Measurements from ENCODE around the gene AAK1.
"Not testable (repeated sequence)": the region's sequence is repeated elsewhere in the genome, so short reads cannot be mapped to it uniquely, and the experiment has no call there.

The AAK1 gene

DNA sequence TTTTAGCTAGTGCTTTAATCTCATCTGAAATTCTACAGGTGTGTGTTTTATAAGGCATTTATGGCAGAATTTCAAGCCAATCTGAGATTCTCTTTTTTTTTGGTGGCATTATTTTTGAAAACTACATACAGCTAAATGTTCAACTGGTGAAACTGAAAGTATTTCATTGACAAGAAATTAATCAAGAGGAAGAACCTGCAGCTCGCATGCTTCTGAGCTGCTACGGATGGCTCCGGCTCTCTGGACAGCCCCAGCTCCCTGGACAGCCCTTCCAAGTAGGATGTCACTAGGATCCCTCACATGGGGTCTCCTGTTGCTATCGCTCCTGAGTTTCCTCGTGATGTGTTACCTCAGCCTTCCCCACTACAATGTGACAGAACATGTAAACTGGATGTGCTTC lies 46.4 kb downstream of the AAK1 start:
- DNase-seq: no peak

DNA sequence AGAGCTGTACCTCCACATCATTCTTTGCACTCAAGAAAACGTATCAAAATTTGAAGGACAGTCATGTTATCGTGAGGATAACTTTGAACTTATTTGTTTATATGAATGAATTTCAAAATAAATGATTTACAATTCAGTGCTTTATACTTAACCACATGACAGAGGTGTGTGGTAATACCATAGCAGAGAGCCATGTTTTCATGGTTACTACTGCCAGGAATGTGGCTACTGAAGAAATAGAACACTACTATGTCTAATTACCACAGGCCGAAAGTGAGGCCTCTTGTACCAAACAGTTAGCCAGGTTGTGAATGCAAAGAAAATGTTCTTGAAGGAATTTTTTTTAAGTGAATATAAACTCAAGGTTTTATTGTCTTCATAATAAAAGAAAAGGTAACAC lies 49.2 kb downstream of the AAK1 start:
- no peak for DNase-seq

DNA sequence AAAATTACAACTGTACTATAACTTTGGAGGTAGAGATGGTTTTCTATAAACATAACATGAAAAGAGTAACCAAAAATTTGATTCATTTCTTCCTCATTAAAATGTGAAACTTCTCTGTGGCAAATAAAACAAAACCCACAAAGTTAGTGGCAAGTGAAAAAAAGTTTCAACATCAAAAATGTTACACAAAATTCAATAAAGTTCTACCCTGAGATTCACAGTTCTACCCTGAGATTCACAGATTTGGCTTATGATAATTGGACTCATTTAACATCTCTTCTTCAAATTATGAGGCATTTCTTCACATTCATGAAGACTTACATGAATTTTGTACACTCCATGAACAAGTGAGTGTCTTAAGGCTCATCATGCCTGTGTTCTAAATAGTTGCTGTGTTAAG lies 51.0 kb downstream of the AAK1 start:
- no peak for DNase-seq

DNA sequence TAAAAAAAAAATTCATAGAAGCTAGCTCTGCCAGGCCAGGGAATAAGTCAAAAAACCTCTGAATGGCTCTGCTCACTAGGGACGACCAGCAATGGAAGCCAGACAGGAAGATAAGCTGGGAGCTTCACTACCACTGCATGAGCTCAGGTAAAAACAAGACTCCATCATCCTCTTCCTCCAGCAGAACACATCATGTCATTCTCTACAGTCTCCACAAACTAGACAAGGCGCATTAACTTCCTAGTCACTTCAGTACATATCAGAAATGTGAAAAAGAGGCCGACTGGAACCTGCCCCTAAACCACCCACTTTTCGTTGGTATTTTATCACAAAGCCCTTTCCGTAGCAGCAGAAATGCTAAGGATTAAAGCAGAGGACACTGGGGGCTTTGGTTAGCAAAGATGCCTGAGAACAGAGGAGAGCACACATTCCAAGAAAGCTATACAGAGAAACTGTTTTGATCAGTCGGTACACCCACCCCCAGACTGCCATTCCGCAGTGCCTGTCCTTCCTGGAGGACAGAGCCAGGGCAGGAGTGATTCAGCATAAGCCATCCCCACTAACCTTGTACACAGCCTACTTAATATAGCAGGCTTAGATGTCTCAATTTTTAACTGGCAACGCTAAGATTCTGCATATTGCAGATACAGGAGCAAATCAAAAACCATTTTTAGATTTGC lies 53.4 kb downstream of the AAK1 start:
- no peak for DNase-seq

DNA sequence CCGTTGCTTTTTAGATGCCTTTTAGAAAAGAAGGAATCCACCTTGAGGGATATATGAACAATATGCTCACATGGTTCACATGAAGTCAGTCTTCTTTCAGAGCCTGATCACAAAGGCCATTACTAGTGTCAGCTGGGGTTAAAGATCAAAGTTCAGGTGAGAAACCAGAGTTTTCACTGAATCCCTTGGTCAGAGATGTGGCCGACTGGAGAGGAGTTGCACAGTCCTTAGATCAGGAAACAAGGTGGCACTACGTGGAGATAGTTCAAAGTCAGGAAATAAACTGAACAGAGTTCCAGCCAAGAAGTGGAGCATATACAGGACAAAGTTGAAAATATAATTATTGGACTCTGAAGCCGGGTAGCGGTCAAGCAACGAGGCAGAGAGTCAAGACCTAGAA lies 54.6 kb downstream of the AAK1 start:
- DNase-seq: no peak

DNA sequence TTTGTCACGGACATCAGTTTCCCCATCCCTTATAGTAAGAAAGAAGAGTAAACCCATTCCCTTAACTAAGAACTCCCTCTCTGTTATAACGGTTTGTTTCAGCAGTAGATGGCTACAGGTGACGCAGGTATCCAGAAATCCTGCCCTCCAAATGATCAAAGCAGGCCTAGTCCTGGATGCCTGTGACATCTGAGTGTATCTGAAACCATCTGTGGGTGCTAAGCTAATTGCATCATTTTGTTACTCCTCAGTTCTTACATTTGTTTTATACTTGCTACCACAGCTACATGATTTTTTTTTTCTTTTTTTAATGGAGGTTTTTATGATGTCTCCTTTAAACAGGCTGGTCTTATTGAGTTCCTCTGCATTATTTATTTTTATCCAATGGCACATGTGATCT lies 55.1 kb downstream of the AAK1 start:
- no peak for DNase-seq

DNA sequence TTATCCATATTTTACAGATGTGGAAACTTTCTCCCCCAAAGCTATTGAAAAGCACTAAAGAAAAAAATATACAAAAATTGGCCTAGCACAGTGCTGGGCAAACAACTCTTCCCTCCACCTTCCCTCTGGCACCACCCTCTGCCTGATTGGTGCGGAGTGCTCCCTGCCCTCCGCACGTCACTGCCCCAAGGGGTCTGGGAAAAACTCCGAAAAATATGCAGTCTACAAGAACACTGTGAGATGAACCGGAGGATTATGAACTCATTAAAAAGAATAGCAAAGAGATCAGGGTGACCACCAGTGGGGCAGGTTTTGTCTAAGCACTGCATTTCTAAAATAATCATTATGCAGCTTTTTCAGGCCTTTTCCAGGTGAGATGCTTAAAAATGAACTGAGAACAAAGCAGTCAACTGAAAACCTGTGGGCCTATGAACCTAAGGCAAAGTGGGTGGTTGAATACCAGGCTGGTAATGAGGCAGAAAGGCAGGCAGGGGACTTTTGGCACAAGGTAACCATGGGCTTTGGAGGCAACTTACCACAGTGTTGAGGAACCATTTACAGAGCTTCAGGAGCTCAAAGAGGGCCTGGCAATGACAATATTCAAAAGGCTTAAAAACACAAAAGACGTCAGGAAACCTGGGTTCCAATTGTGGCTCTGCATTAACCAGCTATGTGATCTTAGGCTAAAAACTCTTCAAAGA lies 57.5 kb downstream of the AAK1 start:
- no peak for DNase-seq

DNA sequence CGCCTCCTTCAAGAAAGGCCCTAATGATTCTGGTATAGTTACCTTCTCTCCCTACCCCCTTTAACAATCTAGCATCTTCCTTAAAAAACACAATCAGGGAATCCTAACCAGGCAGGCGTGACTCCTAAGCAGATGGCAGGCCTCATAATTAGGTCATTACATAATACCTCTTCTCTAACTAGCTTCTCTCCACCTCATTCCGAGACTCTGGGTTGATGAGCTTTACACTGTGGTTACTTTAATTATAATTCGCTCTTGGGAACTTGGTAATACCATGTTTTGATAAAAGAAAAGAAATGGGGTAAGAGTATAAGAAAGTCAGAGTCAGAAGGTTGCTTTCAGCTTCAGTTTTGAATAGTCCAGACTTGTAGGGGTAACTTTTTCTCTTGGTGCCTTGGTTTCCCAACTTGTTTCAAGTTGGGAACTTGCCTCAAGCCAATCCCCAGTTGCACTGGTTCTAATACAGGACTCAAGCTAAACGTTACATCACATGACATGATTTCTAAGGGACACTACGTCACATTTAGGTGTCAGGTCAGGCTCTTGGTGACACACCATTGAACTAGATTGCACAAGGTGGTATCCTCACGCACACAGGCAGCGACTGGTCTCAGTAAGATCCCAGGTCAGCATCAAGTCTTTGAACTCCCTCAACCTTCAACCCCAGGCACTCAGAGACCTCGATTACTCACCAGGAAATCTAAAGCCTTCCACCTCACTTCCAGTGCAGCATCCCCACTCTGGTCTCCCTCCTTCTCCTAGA lies 59.2 kb downstream of the AAK1 start:
- DNase-seq: no peak

DNA sequence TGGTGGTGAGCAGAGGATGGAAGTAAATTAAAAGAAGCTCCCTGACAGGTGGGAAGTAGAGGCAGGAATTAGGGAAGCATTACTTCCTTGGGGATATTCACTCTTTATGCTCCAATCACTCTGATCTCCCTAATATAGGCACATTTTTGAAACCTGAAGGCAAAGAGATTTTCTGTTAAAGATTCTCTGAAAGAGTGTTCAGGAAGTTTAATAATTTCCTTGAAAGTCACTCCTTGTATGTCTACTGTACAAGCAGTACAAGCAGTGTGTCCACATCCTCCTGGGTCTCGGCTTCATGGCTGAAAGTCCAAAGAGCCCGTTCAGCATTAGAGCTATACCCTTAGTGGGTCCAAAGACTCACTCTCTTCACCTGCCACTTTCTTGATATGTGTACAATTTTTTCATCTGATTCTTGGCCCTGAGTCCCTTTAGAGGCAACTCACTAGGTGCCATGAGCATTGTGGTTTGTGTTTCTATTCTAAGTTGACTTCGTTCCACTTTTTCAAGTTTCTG lies 60.2 kb downstream of the AAK1 start:
- no peak for DNase-seq

DNA sequence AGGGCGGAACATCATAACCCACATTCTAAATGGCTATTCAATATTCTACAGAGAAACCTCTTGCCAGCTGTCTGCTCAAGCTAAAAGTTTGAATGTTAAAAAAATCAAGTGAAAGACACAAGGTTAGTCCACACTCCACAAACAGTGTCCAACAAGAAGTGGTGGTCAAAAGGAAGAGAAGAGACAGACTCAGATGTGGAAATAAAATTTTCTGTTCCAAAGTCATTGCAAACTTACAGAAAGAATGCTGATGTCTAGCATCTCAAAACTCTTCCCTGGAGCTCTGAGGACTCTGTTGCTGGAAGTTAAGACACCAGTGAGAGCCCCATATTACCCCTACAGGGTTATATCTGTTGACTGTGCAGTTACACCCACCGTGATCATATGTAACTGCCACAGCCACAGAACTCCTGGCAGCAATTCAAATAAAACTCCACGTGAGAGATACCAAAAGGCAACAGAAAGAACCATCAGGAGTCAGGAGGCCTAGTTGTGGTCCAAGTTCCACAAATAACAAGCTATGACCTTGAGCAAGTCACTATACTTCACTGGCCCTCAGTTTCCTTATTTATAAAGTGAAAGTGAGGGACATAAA lies 60.9 kb downstream of the AAK1 start:
- DNase-seq: peak; percentile 50 to 59

DNA sequence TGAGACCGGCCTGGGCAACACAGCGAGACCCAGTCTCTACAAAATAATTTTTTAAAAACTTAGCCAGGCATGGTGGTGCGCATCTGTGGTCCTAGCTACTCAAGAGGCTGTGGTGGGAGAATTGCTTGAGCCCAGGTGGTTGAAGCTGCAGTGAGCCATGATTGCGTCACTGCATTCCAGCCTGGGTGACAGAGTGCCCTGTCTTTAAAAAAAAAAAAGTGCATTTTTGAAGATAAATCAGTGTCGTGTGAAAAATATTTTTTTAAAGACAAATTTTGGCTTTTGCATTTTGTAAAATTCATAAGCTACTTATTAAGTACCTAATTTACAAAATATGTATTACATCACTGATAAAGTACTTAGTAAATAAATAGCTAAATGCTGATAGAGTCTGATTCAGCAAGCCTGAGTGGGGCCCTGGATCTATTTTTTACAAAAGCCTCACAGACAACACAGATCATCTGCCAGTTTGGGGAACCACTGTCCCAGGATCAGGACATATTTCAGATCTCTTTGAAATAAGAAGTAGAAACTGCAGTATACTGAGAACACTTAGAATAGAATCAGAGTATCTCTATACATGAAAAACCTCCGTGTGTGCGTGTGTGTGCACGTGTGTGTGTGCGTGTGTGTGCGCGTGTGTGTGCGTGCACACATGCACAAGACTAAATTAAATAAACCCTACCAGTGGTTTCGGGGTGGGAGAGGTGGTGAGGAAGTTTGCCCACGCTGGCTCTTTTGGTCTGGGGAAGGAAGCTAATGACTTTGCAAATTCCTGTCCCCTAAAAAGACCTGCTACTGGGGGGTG lies 61.6 kb downstream of the AAK1 start:
- peak; percentile 56 to 66 for DNase-seq

DNA sequence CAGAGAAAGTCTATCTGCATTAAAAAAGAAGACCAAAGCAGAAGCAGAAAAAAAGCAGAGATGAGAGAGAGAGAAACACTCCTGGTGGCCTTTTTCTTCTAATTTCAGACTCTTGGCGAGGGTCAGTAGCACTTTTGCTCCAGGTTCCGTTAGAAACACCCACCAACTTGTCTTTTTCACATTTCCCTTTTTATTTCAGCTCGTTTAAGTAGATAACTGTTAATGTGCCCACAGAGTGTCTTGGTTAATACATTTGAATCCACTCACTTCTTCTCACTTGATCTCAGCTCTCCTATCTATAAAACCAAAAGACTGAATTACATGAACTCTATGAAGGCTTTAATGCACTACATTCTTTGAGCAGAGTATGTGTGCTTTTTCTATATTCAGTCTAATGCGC lies 63.1 kb downstream of the AAK1 start:
- no peak for DNase-seq

DNA sequence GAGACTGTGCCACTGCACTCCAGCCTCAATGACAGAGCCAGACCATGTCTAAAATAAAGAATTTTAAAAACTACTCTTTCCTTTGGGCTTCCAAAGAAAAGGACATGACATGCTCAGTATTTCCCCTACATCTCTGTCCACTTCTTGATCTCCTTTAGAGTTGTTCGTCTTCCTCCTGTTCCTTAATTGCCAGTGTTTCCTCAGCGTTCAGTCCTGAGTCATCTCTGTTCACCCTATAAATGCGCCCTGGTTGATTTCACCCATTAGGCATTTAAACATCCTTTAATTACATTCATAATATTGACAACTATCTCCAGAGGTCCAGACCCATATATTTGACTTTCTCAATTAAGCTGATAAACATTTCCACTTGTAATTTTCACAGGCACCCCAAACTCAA lies 64.0 kb downstream of the AAK1 start:
- no peak for DNase-seq

DNA sequence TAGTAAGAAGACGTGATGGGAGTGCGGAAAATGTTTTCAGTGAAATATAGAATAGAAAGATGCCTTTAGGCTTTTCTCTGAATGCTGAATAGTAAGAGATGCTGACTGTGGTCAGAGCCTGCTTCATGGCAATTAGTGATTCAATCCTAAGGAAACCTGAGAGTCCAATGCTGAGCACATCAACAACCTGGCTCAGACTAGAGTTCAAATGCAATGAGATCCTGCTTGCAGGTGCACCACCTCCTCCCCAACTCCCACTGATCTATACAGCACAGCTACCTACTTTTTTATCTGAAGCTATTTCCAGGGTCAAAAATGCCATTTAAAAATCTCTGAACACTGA lies 65.4 kb downstream of the AAK1 start:
- no peak for DNase-seq

DNA sequence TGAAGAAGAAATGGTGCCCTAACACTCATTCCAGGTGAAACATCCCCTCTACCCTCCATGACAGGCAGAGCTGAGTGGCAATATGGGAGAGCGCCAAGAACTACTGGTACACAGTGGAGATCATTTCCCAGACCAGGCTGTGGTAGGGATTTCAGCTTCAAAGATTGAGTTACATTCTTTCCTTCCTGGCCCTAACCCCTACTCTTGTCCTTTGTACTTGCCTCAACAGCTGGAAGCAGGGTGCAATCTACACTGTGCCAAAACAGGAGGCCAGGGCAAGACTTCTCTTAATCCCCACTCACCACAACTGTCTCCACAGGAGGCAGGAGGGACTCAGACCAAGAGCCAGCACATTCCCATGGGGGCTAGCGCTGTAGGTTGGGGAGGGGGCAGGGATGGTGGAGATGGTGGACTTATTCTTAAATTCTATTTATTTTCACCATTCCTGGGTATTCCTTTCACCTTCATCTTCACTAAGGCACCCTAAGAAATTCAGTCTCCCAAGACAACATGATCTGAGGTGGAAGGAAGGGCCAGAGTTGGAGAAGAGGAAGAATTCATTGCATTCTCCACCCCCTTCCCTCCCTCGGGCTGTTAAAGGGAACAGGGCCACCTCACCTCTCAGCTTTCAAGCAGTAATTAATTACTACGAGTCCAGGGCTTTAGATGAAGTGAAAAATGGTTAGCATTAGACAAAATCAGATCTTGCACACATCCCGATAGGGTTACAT lies 65.9 kb downstream of the AAK1 start:
- DNase-seq: no peak

DNA sequence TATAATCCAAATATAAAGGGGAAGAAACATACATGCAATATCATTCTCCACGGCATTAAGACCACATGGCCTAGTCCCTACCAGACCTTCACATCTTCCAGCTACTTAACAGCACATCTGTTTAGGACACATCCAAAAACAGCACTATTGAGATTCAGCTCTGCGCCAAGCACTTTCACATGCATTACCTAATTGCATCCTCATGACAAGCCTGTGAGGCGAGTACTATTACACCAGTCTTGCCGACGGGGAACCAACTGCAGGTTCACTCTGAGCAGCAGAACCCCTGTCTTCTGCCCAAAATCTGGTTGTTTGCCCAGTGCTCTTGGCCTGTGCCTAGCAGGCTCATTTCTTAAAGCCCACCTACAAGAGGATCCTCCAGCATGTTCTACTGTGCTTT lies 66.7 kb downstream of the AAK1 start:
- no peak for DNase-seq

DNA sequence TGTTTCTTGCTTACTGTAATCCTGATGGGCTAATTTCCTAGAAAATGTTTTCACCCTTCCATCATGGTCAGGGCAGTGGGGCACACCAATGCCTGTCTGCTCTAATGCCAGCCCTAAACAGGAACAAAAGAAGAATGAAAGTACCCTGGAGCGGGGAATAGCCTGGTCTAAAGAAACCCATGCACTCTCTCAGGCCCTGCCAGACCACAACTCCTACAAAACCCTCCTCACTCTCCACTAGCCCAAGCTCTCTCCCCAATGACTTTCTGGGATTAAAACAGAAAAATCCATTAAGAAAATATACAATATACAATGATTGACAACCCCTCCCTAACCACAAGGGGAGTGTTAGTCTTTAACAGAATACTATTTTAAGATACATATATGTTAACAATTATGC lies 67.6 kb downstream of the AAK1 start:
- no peak for DNase-seq

DNA sequence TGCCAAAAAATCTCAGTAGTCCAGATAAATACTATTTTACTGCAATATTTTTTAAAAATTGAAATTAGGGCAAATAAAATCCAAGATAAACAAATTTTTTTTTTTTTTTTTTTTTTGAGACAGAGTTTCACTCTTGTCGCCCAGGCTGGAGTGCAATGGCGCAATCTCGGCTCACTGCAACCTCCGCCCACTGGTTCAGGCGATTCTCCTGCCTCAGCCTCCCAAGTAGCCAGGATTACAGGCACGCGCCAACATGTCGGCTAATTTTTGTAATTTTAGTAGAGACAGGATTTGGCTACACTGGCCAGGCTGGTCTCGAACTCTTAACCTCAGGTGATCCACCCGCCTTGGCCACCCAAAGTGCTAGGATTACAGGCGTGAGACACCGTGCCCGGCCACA lies 68.2 kb downstream of the AAK1 start:
- DNase-seq: not testable (repeated sequence)

DNA sequence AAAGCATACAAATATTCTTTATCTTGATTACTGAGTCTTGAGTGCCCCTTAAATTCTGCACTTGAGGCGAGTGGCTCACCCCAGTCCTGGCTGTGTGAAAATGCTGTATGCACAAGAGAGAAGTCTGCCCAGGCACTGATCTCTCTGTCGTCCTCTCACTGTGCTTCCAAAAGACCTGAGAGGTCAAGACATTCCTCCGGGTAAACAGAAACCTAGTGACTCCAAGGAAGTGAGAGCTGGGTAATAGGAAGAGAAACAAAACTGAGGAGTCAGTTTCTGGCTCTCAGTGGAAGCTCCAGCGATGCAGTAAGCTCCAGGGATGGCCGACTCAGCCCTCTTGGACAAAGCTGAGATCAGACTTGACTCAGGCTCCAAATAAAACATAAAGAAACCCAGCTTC lies 70.9 kb downstream of the AAK1 start:
- no peak for DNase-seq

DNA sequence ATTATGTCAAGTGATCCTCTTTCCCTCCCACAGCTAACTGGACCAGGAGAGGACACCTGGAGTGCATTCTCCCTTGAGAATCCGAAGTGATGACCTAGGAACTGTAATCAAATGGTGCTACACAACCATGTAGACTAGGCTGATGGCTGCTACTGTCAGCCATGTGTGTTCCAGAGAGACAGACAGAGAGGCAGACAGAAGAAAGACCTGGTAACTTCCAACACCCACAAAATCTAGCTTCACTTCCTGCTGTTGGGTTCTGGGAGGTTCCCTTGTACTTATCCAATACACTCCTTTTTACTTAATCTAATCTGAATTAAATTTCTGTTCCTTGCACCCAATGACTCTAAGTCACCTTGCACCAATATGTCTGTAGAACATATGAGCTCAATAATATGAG lies 72.3 kb downstream of the AAK1 start:
- no peak for DNase-seq

DNA sequence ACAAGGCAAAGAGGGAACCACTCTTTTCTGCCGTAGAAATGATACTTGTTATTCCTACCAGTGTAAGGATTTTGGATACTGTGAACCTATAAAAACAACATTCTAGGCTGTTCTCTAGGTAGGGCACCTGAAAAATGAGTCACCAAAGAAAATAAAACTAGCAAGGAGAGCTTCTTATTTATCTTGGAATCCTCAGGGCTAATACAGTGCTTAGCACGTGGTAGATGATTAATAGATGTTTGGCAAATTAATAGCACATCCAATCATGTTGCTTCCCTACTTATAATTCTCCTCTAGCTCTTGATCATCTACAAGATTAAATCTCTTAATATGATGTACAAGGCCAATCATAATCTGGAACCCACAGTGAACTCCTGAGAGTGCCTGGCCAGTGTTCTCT lies 73.1 kb downstream of the AAK1 start:
- no peak for DNase-seq

DNA sequence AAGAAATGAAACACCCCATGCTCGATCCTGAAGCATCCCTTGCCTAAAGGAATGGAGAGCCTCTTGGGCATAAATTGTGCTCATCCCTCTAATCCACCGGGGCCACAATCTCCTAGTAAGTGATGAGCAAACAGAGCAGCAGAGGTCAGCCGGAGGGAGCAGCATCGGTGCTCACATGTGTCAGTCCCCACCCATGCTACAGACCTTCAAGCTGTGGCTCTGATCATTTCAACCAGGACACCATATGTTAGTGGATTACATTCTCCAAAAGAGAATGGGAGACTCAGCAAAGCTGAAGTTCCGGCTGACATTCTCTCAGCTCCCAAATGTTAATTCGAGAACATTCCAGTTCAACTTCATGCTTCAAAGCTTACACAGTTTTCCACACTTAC lies 75.6 kb downstream of the AAK1 start:
- DNase-seq: no peak

All from AML-193 (cell line).